ENCODE measurements around the gene VSX2.

The VSX2 gene

DNA sequence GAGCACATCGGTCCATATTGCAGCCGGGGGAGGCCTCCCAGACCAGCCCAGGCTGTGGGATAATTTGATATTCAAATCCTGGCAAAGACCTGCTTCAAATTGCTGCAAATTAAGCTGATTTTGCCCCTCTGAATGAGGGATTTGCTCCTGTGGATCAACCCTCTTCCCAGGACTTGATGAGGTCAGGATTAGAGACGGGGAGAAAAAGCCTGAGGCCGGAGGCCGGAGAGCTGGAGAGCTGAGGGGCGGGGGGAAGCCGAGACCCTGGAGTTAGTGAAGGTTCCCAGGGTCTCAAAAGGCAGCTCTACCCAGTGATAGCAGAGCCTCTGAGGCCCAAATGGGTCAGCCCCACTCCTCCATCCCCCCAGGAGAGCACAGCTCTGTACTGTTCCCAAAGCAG is 17.5 kb upstream of the VSX2 start:
- DNase-seq (ENCODE audit: low read depth): no peak

DNA sequence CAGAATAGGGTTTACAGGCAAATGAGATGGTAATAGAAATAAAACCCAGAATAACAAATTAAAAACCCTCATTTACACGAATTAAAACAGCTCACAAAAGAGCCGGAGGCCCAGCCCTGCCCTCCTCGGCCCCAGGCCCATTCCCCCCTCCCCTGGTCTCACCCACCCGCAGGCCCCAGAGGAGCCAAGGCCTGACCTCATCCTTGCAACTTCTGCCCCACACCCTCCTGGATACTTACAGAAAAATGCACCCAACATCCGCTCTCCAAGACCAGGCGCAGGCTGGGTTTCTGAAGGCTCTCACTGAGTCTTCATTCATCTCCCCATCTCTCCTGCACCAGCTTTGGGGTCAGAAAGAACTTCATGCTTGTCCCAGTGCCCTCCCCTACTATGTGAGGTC is 16.2 kb upstream of the VSX2 start:
- DNase-seq (ENCODE audit: low read depth): no peak

DNA sequence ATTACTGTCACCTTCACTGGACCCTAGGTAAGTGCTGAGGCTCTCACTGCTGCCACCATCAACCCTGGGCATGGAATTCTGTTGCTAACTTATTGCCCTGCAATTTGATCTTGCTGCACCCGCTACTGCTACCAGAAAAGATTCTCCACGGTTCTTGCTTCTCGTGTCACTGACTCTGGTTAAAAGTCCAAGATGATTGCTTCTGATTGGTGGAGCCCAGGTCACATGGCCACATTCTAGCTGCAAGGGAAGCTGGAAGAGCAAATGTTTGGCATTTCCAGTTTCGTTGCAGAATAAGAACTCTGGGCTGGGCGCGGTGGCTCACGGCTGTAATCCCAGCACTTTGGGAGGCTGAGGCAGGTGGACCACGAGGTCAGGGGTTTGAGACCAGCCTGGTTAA is 7.5 kb upstream of the VSX2 start:
- no peak for DNase-seq (ENCODE audit: low read depth)

DNA sequence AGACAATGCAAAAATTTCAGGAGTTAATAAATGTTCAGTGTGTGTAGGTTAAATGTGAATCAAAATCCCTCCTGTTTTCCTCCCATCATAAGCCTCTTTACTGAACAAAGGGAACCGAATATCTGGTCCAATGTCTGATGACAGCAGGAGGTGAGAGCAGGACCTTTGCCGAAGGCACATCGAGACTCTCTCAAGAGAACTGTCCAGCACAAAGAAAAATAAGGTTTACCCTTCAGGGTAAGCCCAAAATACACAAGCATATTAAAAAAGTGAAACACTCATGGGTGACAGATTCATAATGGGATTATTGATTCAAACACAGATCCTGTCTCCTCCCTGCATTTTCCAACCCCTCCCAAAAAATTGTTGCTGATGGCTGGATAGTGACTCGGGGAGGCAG is 4.2 kb upstream of the VSX2 start:
- DNase-seq (ENCODE audit: low read depth): no peak

DNA sequence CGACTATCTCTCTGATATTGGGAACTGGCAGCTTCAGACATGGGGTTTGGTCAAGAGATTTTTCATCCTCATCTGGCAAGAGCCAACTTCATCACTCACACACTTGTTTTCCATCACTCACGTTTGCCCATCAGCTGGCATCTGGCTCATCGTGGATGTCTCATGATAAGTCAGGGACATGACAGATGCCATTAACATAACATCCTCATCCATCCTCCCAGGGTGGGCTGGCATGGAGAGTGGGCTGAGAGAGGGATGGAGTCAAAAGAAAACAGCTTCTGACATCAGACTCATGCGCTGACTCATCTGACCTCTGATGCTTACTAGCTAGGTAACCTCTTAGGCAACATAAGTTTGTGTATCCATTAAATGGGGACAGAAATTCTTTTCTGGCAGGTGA is 1.8 kb upstream of the VSX2 start:
- no peak for DNase-seq (ENCODE audit: low read depth)

DNA sequence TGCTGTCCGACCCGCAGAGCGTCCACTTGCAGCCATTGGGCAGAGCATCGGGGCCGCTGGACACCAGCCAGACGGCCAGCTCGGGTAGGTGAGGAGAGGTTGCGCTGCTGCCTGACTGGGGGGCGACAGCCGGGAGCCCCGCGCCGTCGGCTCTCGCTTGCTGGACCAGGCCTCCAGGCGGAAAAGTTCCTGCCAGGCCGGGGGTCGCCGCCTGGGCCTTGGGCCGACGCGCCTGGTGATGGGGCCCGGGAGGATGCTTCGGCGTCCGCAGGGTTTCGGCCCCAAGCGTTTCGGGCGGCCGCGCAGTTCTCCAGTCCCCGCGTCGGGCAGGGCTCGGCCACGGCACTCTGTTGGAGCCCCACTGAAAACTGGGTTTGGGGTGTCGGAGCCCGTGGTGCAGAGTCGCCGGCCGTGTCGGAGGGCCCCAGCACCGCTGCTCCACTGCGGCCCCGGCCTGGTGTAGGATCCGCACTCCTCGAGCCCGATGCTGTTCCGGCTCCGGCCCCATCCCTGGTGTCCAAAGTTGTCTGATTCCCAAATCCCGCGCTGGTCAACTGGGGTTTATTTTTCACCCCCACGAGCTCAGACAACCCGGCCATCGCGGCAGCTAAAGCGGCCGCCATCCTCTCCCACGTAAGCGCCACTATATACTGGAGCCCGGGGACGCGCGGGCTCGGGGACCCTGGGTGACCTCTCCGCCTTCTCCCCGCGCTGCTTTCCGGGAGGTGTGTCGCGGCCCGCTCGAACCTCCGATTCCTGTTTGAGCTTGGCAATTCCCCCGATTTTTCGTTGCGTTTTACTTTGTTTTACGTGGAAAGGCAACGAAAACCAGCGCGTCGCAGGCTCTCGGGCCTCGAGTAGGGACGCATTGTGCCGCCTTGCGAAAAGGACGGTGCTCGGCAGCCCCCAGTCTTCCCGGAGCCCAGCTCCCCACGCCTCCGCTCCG is 872 bp downstream of the VSX2 start:
- no peak for DNase-seq (ENCODE audit: low read depth)

DNA sequence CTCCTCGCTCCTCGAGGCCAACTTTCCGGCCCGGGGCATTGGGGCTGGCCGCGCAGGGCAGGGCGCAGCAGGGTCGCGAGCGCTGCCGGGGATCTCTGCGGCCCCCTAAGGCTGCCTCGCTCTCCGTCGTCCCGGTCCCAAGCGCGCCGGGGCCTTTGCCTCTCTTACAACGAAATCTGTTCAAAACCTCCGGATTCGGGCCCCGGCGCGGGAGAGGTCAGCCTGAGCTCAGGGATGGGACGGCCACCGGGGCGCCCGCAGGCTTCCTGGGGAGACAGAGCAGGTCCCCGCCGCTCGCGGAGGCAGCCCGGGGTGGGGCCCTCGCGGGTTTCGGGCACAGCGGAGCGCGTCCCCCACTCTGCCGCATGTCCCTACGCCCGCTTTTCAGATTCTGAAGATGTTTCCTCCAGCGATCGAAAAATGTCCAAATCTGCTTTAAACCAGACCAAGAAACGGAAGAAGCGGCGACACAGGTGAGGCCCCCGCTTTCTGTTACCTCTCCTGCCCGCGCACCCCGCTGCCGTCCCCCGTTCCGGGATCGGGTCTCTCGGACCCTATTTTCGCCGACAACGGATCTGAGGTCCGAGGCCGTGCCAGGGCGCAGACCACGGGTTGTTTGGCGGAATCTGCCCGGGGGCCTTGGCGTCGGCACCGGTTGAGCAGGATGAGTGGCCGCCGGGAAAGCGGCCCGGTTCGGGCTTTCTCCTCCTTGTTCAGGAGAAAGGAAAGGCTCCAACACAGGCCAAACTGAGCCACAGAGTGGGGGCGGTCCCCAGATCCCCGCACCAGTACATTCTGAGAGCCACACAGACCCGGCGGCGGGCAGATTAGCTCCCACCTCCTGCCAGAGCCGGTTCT is 1.8 kb downstream of the VSX2 start:
- no peak for DNase-seq (ENCODE audit: low read depth)

DNA sequence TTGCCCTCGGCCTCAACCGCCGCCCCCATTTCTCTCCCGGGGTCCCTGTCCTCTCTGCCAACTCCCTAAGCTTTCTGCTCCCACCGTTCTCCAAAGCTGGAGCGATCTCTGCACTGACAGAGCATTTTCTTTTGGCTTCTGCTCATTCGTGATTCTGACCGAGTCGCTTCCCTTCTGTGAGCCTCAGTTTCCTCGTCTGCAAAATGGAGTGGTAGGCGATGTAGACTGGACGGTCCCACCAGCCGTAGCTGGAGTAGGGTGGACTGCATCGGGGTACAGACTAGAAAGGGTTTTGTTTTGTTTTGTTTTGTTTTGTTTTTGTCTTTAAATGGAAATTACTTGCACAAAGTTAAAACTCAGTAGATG is 2.4 kb downstream of the VSX2 start:
- DNase-seq (ENCODE audit: low read depth): no peak

DNA sequence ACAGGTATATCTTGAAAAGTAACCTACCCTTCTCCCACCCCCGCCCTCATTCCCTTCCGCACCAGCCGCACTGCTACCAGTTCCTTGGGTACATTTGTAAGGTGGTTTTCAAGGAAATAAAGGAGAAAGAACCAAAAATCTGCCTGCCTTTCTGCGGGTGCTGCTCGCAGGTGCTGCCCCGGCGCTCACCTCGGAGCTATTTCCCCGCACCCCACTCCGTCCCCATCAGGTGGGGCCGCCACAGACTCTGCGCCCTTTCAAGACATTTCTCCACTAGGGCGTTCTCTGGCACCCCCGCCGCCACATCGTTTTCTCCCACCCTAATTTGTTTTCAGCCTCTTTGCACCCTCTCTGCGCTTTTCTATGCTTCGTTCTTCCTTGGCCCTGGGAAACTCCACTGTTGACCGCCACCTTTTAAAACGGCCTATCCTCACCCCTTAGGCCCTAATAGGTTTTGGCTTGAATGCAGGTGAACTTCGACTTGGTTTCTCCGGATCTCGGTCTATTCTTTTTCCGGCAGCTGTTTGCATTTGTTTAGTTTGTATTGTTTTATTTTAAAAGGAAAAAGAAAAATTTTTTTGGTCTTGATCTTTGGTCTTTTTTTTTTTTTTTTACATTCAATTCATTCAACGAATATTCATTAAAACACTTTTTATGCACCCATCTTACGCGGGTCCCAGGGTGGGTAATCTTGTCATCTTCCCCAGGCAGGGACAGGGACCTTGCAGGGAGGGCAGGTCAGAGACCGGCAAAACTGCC is 3.0 kb downstream of the VSX2 start:
- DNase-seq (ENCODE audit: low read depth): no peak

DNA sequence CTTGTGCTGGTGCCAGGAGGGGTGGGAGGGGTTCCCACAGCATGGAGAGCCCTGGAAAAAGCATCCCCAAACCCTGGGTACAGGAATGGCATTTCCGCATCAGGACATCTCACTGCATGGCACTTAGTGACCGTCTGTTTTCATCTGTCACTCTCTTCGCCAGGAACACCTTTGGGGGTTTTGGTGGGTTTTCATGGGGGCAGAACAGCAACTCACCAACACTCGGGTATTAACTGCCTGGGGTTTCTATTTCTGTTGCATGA is 3.5 kb downstream of the VSX2 start:
- no peak for DNase-seq (ENCODE audit: low read depth)

DNA sequence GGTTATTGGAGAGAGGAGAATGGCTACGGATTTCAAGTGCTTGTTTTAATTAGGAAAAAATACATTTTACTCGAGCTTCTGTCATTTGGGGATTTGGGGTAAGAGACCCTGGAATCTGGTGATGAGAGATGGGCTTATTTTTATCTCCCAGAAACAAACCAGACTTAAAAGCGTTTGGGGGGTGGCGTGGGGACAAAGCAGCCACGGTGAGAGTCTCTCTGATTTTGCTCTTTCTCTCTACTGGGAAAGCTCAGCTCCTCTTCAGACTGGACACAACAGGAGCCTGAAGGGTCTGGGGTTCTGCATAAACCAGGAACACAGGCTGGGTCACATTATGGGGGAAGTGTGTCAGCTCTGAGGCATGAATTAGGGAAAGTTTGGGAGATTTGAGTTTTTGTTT is 3.8 kb downstream of the VSX2 start:
- DNase-seq (ENCODE audit: low read depth): no peak

DNA sequence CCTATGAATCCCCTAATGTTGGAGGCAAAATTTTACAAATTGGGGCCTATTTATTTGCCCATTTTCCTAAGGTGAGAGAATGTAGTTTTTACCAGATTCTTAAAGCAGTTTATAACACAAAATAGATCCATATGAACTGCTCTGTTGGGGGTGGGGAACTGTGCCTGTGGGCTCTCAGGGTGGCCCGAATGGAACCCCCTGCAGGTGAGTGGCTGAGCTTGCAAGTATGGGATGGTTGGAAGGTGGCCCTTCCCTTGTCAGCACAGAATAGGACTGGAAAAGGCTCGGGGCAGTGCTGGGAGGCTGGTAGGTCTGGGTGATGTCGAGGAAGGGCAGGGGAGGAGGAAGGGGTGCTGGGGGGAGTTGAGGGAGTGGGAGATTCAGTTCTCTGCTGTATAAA is 4.9 kb downstream of the VSX2 start:
- DNase-seq (ENCODE audit: low read depth): no peak

DNA sequence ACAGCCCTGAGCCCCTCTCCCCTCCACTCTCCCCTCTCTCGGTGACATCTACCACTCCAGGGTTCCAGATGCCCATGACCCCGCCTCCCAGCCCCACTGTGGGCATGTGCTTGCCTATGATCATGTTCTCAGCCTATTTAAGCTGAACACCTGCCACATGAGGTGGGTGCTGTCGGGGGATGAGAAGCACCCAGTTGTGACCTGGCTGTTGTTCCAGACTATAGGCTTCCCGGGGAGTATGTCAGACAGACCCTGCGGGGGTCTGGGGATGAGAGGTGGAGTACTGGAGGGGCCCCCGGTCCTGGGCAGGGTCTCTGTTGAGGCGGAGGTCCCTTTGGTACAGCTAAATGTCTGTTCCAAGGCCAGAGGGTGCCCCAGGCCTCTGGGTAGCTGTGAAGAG is 6.0 kb downstream of the VSX2 start:
- DNase-seq (ENCODE audit: low read depth): no peak

DNA sequence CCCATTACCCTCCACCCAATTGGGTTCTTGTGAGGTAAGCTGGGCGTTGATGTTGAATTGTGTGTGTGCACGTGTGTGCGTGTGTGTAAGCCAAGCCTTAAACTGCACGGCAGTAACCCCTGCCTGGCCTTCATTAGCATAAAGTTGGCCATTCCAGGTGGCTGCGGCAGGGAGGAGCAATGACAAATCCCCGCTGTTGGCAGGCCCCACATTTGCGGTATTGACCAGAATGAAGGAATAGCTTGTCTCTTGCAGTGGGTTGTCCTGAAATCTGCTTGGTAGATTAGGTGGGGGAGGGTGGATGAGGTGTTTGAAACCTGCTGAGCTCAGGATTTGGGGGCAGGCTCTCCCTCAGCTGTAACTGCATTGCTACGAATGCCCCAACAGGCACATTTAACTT is 7.3 kb downstream of the VSX2 start:
- DNase-seq (ENCODE audit: low read depth): no peak

DNA sequence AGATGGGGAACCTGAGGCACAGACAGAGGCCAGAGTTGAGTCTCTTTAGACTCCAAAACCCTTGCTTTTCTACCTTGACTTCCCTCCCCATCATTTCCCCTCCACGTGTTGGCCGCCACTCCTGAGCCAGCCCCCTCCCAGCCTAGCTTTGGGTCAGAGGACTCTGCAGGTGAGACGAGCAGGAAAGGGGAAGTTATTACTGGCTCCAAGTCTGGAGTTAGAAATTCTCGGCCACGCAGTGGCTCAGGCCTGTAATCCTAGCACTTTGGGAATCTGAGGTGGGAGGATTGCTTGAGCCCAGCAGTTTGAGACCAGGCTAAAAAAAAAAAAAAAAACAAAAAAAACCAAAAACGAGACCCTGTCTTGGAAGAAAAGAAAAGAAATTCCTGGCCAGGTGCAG is 8.8 kb downstream of the VSX2 start:
- DNase-seq (ENCODE audit: low read depth): no peak

DNA sequence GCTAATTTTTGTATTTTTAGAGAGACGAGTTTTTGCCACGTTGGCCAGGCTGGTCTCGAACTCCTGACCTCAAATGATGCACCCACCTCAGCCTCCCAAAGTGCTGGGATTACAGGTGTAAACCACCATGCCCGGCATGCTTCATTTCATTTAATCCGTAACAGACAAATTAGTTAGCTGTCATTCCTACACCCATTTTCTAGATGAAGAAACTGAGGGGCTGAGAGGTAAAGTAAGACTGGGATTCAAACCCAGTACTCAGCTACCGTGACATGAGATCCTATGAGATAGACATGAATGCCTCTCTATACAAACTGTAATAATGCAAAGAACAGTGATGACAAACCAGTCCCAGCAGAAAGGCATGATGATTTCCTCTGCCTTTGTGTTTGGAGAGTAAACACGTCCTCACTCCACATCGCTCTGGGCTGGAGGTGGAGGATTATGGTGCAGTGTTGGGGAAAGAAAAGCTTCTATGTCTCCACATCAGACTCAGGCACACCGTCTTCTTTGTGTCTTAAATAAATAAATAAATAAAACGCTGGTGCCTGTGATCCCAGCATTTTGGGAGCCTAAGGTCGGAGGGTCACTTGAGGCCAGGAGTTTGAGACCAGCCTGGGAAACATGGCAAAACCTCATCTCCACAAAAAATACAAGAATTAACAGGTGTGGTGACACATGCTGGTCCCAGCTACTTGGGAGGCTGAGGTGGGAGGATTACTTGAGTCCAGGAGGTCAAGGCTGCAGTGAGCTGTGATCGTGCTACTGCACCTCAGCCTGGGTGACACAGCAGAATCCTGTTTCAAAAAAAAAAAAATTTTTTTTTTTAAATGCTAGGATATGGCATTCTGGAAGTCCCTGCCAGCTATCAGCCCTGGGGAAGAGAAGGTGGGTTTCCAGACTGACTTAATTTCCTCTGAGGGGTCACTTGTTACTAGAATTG is 10.5 kb downstream of the VSX2 start:
- DNase-seq (ENCODE audit: low read depth): no peak

DNA sequence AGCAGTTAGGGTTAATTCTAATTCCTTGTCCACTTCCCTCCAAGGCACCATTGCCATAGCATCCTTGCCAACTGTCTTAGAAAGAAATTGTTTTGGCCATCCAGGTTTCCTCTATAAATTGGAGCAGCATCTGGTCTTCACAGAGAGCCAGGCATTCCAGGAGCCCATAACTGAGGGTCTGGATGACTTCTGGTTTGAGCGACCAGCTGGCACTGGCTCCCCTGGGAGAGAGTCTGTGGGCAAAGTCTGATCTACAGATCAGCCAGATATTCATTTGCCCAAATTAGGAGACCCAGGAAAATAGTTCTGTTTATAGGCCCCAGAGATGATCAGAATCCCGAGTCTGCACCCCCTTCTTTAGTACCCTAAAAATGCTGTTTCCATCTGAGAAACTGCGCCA is 16.0 kb downstream of the VSX2 start:
- DNase-seq (ENCODE audit: low read depth): no peak

DNA sequence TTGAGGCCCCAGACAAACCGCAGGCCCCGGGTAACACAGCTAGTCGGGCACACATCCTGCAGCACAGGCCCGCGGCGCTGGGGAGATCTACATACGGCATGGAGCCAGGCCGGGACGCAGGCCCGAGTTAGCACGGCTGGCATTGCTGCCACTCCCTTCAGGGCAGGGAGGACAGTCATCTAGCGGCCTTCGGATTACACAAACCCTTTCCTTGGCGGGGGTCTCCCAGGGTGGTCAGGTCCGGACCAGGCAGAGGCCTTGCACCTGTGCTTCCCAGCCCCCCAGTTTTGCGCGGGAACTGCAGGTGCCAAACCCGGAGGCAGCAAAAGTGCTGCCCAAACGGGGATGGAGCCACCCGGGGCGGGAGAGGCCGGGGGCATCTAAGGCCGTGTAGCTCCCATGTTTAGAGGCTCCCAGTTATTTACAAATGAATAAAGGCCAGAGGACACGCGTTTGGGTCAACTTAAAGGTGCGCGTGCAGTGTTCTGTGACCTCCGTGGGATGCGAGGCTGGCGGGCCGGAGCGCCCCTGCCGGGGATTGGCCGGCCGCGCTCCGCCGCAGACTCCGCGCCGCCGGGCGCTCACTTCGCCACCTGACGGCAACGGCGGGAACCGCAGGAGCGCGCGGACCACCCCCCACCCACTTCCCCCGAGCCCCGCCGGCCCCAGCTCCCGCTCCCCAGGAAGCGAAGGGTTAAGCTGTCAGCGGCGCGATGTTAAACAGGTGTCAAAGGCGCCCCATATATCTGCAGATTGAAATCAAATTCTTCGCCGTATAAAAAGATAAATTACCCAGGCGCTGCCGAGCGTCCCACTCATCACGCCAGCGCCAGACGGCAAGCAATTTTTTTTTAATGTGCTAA is 18.1 kb downstream of the VSX2 start:
- no peak for DNase-seq (ENCODE audit: low read depth)

DNA sequence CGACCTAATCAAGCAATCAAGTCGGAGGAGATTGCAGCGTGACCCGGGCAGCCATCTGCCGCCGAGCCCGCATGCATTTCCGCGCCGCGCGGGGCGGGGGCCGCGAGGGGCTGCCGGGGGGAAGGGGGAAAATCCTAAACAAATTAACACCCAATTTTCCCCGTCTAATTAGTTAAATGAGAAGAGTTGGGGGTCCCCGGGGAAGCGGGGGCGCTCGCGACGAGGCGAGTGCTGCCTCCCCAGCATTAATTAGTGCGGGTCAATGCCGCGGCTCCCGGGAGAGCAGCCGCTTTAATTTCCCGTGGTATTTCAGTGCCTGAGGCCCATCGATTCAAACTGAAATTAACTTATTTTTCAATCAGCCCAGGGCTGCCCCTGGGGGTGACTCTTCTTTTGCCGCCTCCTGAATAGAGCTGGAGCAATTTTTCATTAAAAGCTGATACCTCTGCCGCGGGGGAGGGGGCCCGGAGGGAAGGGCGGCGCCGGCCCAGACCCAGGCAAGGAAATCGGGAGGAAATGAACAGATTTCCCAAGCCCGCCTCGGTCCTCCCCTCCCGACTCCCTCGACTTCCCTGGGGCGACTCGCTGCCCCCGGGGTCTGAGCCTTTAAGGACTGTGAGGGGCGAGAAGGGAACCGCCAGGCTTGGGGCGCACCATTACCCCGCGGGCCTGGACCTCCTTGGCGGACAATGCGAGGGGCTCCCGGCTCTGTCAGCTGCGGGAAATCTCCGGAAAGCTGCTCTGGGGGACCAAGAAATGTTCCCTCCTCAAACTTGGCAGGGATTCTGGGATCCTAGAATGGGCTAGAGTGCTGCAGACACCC is 18.9 kb downstream of the VSX2 start:
- DNase-seq (ENCODE audit: low read depth): no peak

DNA sequence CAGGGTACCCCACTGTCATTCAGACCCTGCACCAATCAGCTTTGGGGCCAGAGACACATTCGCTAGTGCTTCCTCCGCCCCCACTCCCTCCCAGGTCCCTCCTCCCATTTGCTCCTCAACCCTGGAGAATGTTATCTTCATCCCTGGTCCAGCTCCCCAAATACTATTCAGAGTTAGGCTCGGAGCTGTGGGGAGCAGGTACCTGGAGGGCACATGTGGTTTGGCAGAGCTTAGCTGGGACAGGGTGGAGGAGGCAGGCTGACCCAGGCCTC is 19.5 kb downstream of the VSX2 start:
- DNase-seq (ENCODE audit: low read depth): no peak
